Lower leg skin (tissue), 4 donors: ENCODE data around the gene KLHDC8A. TPM values are rescaled to one million over a fixed set of nuclear protein-coding genes. Genes with fewer than 3 reads are reported as not detected.

Source experiments
- DNase-seq, 2 donors: peaks; one replicate each; pipeline ENCODE4 v3.0.0-alpha.2; 2019; ENCODE audit warnings: low spot score in 2 of 2
- H3K4me3 ChIP-seq: fragments of 200-600 bp; sonication (generic); 2 replicates; pipeline ENCODE4 v1.5.1; 2017; ENCODE audit warnings: mild to moderate bottlenecking, low read depth; ENCODE audit not compliant: poor library complexity, severe bottlenecking
- CTCF ChIP-seq, 3 donors: fragments of 450-650 bp; IDR thresholded peaks; one replicate each; pipeline ENCODE4 v1.5.1; 2016; ENCODE audit warnings: antibody characterized with exemption in 3 of 3, mild to moderate bottlenecking in 3 of 3, moderate library complexity in 2 of 3
- POLR2A ChIP-seq, 2 donors: fragments of 450-650 bp; IDR thresholded peaks; one replicate each; pipeline ENCODE4 v1.6.1; 2016 to 2017; ENCODE audit warnings: antibody characterized with exemption in 2 of 2, mild to moderate bottlenecking in 1 of 2, moderate library complexity in 1 of 2
- WGBS, 2 donors: methylation state at CpG; one replicate each; pipeline ENCODE4 v1.1.5; 2018; 5-methylcytosine and 5-hydroxymethylcytosine counted together
- intact Hi-C: fragments of 100-400 bp; cut with DNase I; formaldehyde crosslinking; loops from one replicate; pipeline ENCODE4 v1.15.0; 2023; ENCODE audit warnings: low total_unique reads
- total RNA-seq, 4 donors: library from RNA; depleted of rRNA; stranded (reverse); fragments of >200 nt; gene quantifications; one replicate each; pipeline ENCODE4 v1.1.0, GENCODE V29; 2016

KLHDC8A gene
- total RNA-seq, 4 donors from 2014 or later = 0.30 TPM; not detected in 3

GRCh38 chr1:205313563-205314308, 43.0 kb downstream of the KLHDC8A start:
- TF ChIP-seq POLR2A (IDR thresholded peaks at IDR 0.05) (no peak), CTCF (IDR thresholded peaks at IDR 0.05) (no peak)
- intact Hi-C loops = no loop called here
- no peak overlapping the region for H3K4me3 ChIP-seq
- WGBS, 2 donors = 44 to 45% methylated on average over 20 to 21 of the region's 21 CpGs
- DNase-seq = no peak

GRCh38 chr1:205312866-205313562, 43.7 kb downstream of the KLHDC8A start:
- DNase-seq = no peak
- intact Hi-C loops = no loop called here
- 79 to 80% methylated on average over 10 of the region's 10 CpGs for WGBS, 2 donors
- TF ChIP-seq CTCF (IDR thresholded peaks at IDR 0.05) (no peak), POLR2A (IDR thresholded peaks at IDR 0.05) (no peak)
- H3K4me3 ChIP-seq = no peak overlapping the region

- no peak for TF ChIP-seq POLR2A (IDR thresholded peaks at IDR 0.05)
- no peak for TF ChIP-seq CTCF (IDR thresholded peaks at IDR 0.05)
- no peak for DNase-seq
- intact Hi-C loops = no loop called here
- 91 to 92% methylated on average over 8 of the region's 8 CpGs for WGBS, 2 donors
- no peak overlapping the region for H3K4me3 ChIP-seq
Measured at GRCh38 chr1:205310976-205311704, 45.6 kb downstream of the KLHDC8A start.

- intact Hi-C loops = no loop called here
- WGBS, 2 donors = 27 to 60% methylated on average over 1 of the region's 1 CpG
- H3K4me3 ChIP-seq = no peak overlapping the region
- TF ChIP-seq CTCF (IDR thresholded peaks at IDR 0.05) (no peak), POLR2A (IDR thresholded peaks at IDR 0.05) (no peak)
- DNase-seq = no peak
Measured at GRCh38 chr1:205309741-205310140, 47.0 kb downstream of the KLHDC8A start.

GRCh38 chr1:205306929-205307566, 49.7 kb downstream of the KLHDC8A start:
- DNase-seq = no peak
- 71 to 84% methylated on average over 7 of the region's 7 CpGs for WGBS, 2 donors
- intact Hi-C loops = no loop called here
- no peak overlapping the region for H3K4me3 ChIP-seq
- no peak for TF ChIP-seq CTCF (IDR thresholded peaks at IDR 0.05)
